ENCODE measurements around the gene PARP15.

DNA sequence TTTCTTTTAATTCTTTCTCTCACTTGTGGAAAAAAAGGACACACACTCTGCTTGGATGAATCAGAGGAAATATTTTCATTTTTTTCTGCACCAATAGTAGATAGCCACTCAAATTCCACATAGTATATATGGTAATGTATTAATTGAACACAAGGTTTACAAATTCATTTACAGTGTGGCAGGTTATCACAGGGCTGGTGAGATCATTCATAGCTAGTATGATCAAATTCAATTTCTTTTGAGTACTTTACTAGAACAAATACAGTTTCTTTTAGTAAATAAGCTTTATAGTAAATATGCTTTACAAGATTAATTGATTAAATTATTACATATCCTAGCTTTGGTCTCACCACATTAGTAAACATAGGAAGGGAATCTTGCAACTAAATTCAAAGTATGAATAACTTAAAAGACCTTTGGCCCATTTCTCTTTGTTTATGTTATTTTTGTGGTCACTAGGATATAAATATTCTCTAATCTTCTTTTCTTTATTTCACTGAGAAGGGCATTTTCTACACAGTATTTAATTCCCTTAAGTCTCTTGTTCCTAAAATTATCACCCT lies 63.1 kb downstream of the PARP15 start:
- TF ChIP-seq, protein P1, sequence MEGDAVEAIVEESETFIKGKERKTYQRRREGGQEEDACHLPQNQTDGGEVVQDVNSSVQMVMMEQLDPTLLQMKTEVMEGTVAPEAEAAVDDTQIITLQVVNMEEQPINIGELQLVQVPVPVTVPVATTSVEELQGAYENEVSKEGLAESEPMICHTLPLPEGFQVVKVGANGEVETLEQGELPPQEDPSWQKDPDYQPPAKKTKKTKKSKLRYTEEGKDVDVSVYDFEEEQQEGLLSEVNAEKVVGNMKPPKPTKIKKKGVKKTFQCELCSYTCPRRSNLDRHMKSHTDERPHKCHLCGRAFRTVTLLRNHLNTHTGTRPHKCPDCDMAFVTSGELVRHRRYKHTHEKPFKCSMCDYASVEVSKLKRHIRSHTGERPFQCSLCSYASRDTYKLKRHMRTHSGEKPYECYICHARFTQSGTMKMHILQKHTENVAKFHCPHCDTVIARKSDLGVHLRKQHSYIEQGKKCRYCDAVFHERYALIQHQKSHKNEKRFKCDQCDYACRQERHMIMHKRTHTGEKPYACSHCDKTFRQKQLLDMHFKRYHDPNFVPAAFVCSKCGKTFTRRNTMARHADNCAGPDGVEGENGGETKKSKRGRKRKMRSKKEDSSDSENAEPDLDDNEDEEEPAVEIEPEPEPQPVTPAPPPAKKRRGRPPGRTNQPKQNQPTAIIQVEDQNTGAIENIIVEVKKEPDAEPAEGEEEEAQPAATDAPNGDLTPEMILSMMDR (conservative IDR thresholded peaks at IDR 0.05; ENCODE audit: low read length) = no peak
- TF ChIP-seq EZH2phosphoT487 (IDR thresholded peaks at IDR 0.05; ENCODE audit: borderline replicate concordance, low read depth, low read length) = no peak
